GM18526 (cell line): Measurements from ENCODE around the gene C2CD2.

ENCODE experiments used
- POLR2A ChIP-seq: IDR thresholded peaks from 3 replicates; pipeline ENCODE4 v1.6.1; 2011; ENCODE audit not compliant: insufficient read length; ENCODE audit errors: extremely low read depth

Gene C2CD2

GRCh38 chr21:41898998-41899397, 54.8 kb downstream of the C2CD2 start:
- TF ChIP-seq POLR2A = no peak

GRCh38 chr21:41897700-41898099, 56.1 kb downstream of the C2CD2 start:
- no peak for TF ChIP-seq POLR2A

GRCh38 chr21:41897047-41897669, 56.7 kb downstream of the C2CD2 start:
- no peak for TF ChIP-seq POLR2A

- no peak for TF ChIP-seq POLR2A
These were observed 58.0 kb downstream of the C2CD2 start for GRCh38 chr21:41895643-41896493.

- TF ChIP-seq POLR2A = no peak
These were observed 58.8 kb downstream of the C2CD2 start for GRCh38 chr21:41894922-41895557.

- no peak for TF ChIP-seq POLR2A
These were observed 59.3 kb downstream of the C2CD2 start for GRCh38 chr21:41894511-41894910.

- no peak for TF ChIP-seq POLR2A
These were observed 61.1 kb downstream of the C2CD2 start for GRCh38 chr21:41892726-41893125.

- no peak for TF ChIP-seq POLR2A
These were observed 62.7 kb downstream of the C2CD2 start for GRCh38 chr21:41891132-41891531.

GRCh38 chr21:41890355-41890754, 63.5 kb downstream of the C2CD2 start:
- no peak for TF ChIP-seq POLR2A

GRCh38 chr21:41888749-41889376, 65.0 kb downstream of the C2CD2 start:
- no peak for TF ChIP-seq POLR2A

- no peak for TF ChIP-seq POLR2A
These were observed 66.2 kb downstream of the C2CD2 start for GRCh38 chr21:41887667-41888066.

GRCh38 chr21:41886328-41886727, 67.5 kb downstream of the C2CD2 start:
- TF ChIP-seq POLR2A = no peak

GRCh38 chr21:41885341-41886024, 68.3 kb downstream of the C2CD2 start:
- TF ChIP-seq POLR2A = no peak

GRCh38 chr21:41884501-41885030, 69.3 kb downstream of the C2CD2 start:
- no peak for TF ChIP-seq POLR2A

GRCh38 chr21:41883582-41883981, 70.2 kb downstream of the C2CD2 start:
- TF ChIP-seq POLR2A = no peak

- TF ChIP-seq POLR2A = no peak
These were observed 72.8 kb downstream of the C2CD2 start for GRCh38 chr21:41881051-41881450.
